IMR-90 (cell line): ENCODE measurements around the gene BCL11A.

Experiments
- BHLHE40 ChIP-seq: fragments of 150-350 bp; IDR thresholded peaks from 2 replicates; pipeline ENCODE4 v1.6.1; 2016; ENCODE audit warnings: mild to moderate bottlenecking, low read depth, low read length
- POLR2A ChIP-seq: IDR thresholded peaks from 2 replicates; pipeline ENCODE4 v1.6.1; 2012; ENCODE audit warnings: mild to moderate bottlenecking, low read depth, low read length
- RCOR1 ChIP-seq: IDR thresholded peaks from 2 replicates; pipeline ENCODE4 v1.6.1; 2012; ENCODE audit warnings: mild to moderate bottlenecking, low read length, improper control_type of control experiment; ENCODE audit not compliant: insufficient replicate concordance
- TF ChIP-seq, protein P1 (sequence below): conservative IDR thresholded peaks from 2 replicates; pipeline ENCODE4 v1.5.1; 2012; ENCODE audit warnings: mild to moderate bottlenecking, low read depth, low read length, improper control_type of control experiment

DNA sequence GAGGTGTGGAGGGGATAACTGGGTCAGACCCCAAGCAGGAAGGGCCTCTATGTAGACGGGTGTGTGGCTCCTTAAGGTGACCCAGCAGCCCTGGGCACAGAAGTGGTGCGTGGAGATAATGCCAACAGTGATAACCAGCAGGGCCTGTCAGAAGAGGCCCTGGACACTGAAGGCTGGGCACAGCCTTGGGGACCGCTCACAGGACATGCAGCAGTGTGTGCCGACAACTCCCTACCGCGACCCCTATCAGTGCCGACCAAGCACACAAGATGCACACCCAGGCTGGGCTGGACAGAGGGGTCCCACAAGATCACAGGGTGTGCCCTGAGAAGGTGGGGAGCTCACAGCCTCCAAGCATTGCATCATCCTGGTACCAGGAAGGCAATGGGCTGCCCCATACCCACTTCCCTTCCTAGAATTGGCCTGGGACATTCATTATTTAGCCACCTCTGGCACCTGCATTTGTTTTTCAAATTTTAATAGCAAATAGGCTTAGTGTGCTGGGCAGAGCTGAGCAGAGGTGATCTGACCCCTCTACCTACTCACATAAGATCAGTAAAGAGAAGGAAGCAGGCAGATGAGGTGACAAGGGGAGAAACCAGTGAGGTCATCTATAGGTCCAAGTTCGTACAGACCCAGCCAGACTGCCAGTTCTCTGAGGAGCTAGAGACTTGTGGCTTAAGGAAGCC is 55.2 kb downstream of the BCL11A start:
- TF ChIP-seq BHLHE40 (no peak), POLR2A (no peak), RCOR1 (no peak)
- TF ChIP-seq, protein P1, sequence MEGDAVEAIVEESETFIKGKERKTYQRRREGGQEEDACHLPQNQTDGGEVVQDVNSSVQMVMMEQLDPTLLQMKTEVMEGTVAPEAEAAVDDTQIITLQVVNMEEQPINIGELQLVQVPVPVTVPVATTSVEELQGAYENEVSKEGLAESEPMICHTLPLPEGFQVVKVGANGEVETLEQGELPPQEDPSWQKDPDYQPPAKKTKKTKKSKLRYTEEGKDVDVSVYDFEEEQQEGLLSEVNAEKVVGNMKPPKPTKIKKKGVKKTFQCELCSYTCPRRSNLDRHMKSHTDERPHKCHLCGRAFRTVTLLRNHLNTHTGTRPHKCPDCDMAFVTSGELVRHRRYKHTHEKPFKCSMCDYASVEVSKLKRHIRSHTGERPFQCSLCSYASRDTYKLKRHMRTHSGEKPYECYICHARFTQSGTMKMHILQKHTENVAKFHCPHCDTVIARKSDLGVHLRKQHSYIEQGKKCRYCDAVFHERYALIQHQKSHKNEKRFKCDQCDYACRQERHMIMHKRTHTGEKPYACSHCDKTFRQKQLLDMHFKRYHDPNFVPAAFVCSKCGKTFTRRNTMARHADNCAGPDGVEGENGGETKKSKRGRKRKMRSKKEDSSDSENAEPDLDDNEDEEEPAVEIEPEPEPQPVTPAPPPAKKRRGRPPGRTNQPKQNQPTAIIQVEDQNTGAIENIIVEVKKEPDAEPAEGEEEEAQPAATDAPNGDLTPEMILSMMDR = no peak
